ENCODE results near the gene RAB7A. TPM values are rescaled to one million over a fixed set of nuclear protein-coding genes. Genes with fewer than 3 reads are reported as not detected.

The RAB7A gene
- total RNA-seq, 1 donor from 2014 or later: 43.7 TPM

DNA sequence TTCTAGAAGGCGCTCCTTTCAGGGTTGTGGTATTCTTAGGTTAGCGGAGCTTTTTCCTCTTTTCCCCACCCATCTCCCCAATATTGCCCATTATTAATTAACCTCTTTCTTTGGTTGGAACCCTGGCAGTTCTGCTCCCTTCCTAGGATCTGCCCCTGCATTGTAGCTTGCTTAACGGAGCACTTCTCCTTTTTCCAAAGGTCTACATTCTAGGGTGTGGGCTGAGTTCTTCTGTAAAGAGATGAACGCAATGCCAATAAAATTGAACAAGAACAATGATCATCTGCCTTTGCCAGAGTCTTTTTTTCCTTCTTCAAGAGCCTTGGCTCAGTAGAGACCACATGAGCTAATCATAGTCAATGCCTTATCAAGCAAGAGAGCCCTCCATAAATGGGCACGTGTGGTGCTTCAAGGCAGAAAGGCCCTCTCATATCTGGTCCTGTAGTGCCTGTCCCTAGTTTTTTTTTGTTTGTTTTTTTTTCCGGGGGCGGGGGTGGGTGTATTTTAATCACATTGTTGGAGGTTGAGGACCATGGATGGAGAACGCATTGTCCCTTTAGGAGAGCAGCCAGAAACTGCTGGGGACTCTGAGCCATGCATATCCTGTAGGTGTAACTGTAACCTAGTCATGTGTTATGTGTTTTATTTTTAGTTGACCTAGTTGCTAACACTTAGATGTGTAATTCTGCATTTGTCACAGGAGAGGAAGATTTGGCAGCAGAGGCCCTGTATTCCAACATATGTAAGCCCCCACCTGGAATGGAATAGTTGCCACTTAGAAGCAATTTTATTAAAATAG is 88.7 kb downstream of the RAB7A start:
- Histone ChIP-seq H3K4me3 (ENCODE audit: low read depth, low read length) (no peak overlapping the region), H3K27me3 (ENCODE audit: control insufficient read depth, insufficient read depth, low read length) (no peaks in the 10 kb centered on the region), H3K36me3 (ENCODE audit: control insufficient read depth, insufficient read depth, low read length) (peaks cover 17% of the 10 kb centered on the region)
- DNase-seq (ENCODE audit: low read depth) (no peak), FAIRE-seq (no peak)
- TF ChIP-seq, protein P1, sequence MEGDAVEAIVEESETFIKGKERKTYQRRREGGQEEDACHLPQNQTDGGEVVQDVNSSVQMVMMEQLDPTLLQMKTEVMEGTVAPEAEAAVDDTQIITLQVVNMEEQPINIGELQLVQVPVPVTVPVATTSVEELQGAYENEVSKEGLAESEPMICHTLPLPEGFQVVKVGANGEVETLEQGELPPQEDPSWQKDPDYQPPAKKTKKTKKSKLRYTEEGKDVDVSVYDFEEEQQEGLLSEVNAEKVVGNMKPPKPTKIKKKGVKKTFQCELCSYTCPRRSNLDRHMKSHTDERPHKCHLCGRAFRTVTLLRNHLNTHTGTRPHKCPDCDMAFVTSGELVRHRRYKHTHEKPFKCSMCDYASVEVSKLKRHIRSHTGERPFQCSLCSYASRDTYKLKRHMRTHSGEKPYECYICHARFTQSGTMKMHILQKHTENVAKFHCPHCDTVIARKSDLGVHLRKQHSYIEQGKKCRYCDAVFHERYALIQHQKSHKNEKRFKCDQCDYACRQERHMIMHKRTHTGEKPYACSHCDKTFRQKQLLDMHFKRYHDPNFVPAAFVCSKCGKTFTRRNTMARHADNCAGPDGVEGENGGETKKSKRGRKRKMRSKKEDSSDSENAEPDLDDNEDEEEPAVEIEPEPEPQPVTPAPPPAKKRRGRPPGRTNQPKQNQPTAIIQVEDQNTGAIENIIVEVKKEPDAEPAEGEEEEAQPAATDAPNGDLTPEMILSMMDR (IDR thresholded peaks at IDR 0.05; ENCODE audit: insufficient read depth, low read length, severe bottlenecking): no peak

DNA sequence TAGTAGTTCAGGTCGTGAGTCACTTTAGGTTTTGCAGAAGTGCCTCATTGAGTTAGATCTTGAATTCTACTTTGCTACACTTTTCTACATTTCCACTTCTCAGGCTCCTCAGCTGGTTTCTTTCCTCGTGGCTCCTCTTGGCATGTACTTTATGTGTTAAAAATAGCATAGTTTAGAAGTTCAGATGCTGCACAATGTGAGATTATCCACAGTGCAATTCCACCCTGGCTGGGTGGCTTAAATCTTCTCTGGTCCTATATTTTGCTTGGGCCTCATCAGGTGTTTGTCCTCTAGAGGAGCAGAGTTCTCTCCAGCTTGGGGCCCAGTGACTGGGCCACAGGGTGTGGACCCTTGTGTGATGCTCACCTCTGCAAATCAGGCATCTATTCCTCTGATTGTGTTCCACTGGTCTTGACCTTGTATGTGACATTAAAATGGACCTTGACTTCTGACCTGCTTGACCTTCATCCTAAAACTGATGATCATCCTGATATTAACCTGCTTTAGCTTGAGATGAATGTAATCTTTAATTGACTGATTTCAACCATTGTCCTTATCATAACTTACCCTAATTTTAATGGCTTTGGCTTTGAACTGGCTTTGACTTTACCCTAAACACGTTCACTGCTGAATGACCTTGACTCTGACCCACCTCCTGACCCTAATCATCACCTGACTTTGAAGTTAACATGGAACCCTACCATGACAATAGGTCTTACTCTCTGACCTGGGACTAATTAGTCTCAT is 89.5 kb downstream of the RAB7A start:
- no peak for DNase-seq (ENCODE audit: low read depth)
- peaks cover 13% of the 10 kb centered on the region for H3K36me3 ChIP-seq (ENCODE audit: control insufficient read depth, insufficient read depth, low read length)
- no peak for FAIRE-seq

DNA sequence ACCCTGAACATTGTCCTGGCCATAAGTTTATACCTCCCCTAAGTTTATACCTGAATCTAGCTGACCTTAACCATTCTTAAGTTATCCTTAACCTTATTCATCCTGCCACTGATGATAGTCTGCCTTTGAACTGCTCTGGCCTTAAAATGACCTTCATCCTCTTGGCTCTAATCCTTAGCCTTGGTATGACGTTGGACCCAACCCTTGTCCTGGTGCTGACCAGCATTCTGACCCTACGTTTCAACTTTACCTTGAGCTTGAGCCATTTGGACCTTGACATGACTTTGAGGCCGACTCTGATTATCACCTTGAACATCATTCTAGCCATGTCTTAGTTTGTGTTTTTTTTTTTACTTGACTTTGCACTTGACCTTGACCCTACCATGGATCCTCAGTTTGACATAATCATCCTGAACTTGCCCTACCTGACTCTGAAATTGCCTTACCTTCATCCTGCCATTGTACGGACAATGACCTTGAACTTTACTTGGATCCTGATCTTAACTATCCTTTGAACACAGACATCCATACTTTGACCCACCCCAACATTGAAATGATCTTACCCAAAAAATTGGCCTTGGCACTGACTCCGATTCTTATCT is 92.3 kb downstream of the RAB7A start:
- no peak overlapping the region for H3K4me3 ChIP-seq (ENCODE audit: low read depth, low read length)
- H3K27me3 ChIP-seq (ENCODE audit: control insufficient read depth, insufficient read depth, low read length): no peaks in the 10 kb centered on the region
- H3K36me3 ChIP-seq (ENCODE audit: control insufficient read depth, insufficient read depth, low read length): peaks cover 4% of the 10 kb centered on the region
- TF ChIP-seq, protein P1 (IDR thresholded peaks at IDR 0.05; ENCODE audit: insufficient read depth, low read length, severe bottlenecking): no peak
- FAIRE-seq (no peak), DNase-seq (ENCODE audit: low read depth) (no peak)

More for the DNA sequence above, 89.5 kb downstream of the RAB7A start:
- TF ChIP-seq, protein P1 (IDR thresholded peaks at IDR 0.05; ENCODE audit: insufficient read depth, low read length, severe bottlenecking): no peak
- Histone ChIP-seq H3K4me3 (ENCODE audit: low read depth, low read length) (no peak overlapping the region), H3K27me3 (ENCODE audit: control insufficient read depth, insufficient read depth, low read length) (no peaks in the 10 kb centered on the region)

DNA sequence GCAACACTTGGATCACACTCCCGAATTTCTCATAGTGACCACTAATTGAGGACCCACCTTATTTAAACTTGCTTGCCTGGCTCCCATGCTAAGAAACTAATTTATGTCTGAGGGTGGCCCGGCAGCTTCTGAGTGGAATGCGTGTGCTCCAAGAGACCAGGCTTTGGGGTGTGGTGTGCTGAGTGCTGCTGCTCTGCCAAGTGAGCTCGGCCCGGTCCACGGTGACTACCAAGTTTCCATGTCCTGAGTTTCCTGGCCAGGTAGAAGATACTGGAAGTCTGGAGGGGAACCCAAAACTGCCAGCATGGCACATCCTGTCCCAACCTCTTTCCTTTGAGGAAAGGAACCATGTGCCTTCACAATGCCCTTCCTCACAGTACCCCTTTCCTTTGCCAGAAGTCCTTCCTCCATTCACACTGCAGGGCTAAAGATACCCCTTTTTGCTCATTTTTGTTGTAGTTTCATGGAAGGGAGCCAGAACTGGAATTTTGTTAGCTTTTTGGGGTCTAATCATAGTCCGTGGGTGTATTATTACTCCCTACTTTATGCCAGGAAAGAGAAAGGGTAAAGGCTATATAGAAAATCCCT is 94.4 kb downstream of the RAB7A start:
- no peak for FAIRE-seq
- H3K27me3 ChIP-seq (ENCODE audit: control insufficient read depth, insufficient read depth, low read length): no peaks in the 10 kb centered on the region

DNA sequence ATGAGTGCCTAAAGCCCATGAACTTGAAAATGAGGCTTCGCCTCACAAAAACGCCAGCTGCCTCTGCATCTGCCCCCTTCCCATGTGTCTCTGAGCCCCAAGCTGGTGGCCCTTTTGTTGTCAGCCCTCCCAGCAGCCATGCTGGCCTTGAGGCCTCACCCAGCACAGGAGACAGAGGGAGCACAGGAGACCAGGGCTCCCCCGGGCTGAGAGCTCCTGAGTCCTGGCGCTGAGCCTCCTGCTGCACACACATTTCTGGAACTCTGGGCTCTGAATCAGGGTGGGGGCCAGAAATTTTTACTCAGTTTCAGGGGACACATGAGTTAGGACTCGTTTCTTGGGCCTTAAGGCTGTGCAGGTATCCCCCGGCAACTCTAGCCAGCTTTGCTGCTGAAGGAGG is 97.0 kb downstream of the RAB7A start:
- no peaks in the 10 kb centered on the region for H3K27me3 ChIP-seq (ENCODE audit: control insufficient read depth, insufficient read depth, low read length)
- no peak for FAIRE-seq
- TF ChIP-seq, protein P1 (IDR thresholded peaks at IDR 0.05; ENCODE audit: insufficient read depth, low read length, severe bottlenecking): no peak
- no peaks in the 10 kb centered on the region for H3K36me3 ChIP-seq (ENCODE audit: control insufficient read depth, insufficient read depth, low read length)
- no peak overlapping the region for H3K4me3 ChIP-seq (ENCODE audit: low read depth, low read length)
- no peak for DNase-seq (ENCODE audit: low read depth)

More for the DNA sequence above, 94.4 kb downstream of the RAB7A start:
- no peak for DNase-seq (ENCODE audit: low read depth)
- Histone ChIP-seq H3K4me3 (ENCODE audit: low read depth, low read length) (no peak overlapping the region), H3K36me3 (ENCODE audit: control insufficient read depth, insufficient read depth, low read length) (peaks cover 1% of the 10 kb centered on the region)
- TF ChIP-seq, protein P1 (IDR thresholded peaks at IDR 0.05; ENCODE audit: insufficient read depth, low read length, severe bottlenecking): no peak

Data from bronchial epithelial cell (primary cell).